Neural progenitor cell (in vitro differentiated cells): Measurements from ENCODE around the gene RGMA.
"Not testable (repeated sequence)": the region's sequence is repeated elsewhere in the genome, so short reads cannot be mapped to it uniquely, and the experiment has no call there.

ENCODE experiments used
- CTCF ChIP-seq: fragments of 200-600 bp; sonication (generic); IDR thresholded peaks from 2 replicates; pipeline ENCODE4 v1.5.1; 2017; ENCODE audit warnings: antibody characterized with exemption, mild to moderate bottlenecking
- EZH2 ChIP-seq: fragments of 200-600 bp; sonication (generic); IDR thresholded peaks from 2 replicates; pipeline ENCODE4 v1.6.1; 2017; ENCODE audit warnings: antibody characterized with exemption, mild to moderate bottlenecking, moderate library complexity

- TF ChIP-seq CTCF, EZH2: not testable (repeated sequence)
Observed at GRCh38 chr15:93062628-93063261, 26.3 kb downstream of the RGMA start.
